GM12872 (cell line): ENCODE results near the gene C16orf96.

Experiments
- TF ChIP-seq, protein P1 (sequence below): IDR thresholded peaks from 3 replicates; pipeline ENCODE4 v1.5.1; 2011; ENCODE audit warnings: low read depth, mild to moderate bottlenecking, low read length, moderate library complexity; ENCODE audit not compliant: insufficient read depth

C16orf96 gene

DNA sequence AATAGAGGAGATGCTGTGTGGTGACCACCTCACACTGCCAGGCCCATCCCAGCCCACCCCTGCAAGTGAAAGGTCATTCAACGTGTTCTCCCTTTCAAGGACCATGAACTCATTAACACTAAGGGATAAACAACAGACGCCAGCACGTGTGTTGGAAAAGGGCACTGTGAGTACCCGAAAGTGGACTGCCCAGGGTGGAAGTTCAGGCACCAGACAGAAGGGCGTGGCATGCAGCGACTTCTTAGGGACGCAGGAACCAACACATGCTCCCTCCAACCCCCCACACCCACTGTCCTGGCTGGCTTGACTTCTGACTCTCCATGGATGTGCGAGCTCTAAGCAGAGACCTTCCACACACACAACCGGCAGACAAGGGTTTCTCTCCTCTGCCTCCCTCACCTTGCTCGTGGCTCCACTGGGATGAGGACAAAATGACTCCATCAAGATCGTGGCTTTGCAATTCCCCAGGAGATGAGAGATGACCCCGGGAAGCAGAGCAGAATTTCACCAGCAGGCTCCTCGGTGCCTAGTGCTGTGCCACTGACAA, 47.6 kb downstream of the C16orf96 start:
- TF ChIP-seq, protein P1, sequence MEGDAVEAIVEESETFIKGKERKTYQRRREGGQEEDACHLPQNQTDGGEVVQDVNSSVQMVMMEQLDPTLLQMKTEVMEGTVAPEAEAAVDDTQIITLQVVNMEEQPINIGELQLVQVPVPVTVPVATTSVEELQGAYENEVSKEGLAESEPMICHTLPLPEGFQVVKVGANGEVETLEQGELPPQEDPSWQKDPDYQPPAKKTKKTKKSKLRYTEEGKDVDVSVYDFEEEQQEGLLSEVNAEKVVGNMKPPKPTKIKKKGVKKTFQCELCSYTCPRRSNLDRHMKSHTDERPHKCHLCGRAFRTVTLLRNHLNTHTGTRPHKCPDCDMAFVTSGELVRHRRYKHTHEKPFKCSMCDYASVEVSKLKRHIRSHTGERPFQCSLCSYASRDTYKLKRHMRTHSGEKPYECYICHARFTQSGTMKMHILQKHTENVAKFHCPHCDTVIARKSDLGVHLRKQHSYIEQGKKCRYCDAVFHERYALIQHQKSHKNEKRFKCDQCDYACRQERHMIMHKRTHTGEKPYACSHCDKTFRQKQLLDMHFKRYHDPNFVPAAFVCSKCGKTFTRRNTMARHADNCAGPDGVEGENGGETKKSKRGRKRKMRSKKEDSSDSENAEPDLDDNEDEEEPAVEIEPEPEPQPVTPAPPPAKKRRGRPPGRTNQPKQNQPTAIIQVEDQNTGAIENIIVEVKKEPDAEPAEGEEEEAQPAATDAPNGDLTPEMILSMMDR, result no peak

DNA sequence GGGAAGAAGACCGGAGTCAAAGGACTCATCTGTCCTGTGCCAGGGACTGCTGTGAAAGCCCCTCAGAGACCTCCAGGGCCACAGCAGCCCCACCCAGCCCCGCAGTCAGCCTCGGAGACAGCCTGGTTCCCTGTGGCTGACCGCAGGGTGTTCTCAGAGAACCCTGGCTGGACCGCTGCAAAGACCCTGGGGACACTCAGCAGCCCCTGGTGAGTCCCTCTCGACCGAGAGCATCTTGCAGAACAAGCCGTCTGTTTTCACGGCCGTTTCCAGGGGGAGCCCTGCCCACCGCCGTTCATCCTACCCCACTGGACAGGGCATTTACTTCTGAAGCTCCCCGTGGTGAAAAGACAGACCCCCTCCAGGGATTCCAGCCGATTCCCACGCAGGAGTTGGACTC, 48.3 kb downstream of the C16orf96 start:
- TF ChIP-seq, protein P1, result no peak

DNA sequence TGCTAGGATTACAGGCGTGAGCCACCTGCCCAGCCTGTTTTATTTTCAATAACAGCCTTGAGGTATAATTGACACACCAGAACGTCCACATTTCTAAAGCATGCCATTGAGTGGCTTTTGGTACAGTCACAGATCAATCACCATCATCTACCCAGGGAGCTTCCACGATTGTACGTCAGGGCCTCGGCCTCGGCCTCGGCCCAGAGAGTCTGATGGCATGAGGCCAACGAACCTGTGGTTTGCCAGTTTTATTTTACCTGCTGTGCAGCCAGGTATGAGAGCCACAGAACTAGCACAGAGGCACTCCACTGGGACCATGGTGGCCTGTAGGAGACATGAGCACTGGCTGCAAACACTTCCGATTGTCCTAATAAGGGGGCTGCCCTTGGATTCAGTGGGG, 50.2 kb downstream of the C16orf96 start:
- TF ChIP-seq, protein P1, result no peak

DNA sequence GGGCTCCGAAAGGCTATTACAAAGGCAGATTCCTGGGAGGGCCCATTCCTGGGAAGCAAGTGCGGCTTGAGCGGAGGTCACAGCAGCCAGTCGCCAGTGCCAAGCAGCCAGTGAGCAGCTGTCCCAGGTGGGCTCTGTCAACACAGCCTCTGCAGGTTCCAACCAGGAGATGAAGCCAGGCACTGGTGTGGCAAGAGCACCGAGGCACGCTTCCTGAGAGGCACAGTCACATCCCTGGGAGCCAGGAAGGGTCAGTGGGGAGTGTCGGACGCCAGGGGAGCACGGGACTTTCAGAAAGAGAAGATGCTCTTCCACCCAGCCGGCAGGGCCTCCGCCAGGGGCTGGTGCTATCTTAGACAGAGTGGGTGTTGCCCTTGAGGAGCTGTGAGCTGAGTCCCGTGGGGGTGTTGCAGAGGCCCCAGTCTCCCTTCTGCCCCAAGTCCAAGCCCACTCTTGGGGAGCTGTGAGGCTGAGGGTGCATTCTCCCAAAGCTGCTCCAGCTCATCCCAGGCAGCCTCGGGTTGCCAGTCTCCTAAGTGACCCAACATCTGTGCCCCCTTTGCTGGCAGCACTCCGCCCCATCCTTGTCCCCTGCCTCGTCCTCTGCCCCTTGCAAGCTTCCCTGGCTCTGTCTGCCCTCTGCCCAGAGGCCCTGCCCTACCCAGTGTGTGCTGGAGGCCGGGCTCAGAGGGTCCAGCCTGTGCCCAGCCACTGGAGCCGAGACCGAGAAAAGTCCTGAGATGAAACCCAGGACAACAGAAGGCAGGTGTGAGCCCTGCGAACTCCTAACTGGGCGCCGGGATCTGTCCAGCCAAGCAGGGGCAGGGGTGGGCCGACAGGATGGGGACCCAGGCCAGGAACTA, 51.9 kb downstream of the C16orf96 start:
- TF ChIP-seq, protein P1, result no peak

DNA sequence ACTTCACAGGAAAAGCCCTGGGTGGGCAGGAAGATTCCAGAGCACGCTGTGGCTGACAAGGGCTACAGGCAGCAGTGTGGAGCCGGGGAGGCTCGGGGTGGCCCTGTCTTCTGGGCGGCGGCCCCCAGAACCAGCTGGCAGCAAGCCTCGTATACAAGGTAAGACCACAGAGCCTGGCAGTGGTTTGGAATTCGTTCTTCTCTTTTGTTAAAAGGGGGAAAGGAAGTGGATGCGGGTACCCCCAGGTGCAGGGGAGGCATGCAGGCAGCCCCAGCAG, 52.5 kb downstream of the C16orf96 start:
- TF ChIP-seq, protein P1, result no peak

DNA sequence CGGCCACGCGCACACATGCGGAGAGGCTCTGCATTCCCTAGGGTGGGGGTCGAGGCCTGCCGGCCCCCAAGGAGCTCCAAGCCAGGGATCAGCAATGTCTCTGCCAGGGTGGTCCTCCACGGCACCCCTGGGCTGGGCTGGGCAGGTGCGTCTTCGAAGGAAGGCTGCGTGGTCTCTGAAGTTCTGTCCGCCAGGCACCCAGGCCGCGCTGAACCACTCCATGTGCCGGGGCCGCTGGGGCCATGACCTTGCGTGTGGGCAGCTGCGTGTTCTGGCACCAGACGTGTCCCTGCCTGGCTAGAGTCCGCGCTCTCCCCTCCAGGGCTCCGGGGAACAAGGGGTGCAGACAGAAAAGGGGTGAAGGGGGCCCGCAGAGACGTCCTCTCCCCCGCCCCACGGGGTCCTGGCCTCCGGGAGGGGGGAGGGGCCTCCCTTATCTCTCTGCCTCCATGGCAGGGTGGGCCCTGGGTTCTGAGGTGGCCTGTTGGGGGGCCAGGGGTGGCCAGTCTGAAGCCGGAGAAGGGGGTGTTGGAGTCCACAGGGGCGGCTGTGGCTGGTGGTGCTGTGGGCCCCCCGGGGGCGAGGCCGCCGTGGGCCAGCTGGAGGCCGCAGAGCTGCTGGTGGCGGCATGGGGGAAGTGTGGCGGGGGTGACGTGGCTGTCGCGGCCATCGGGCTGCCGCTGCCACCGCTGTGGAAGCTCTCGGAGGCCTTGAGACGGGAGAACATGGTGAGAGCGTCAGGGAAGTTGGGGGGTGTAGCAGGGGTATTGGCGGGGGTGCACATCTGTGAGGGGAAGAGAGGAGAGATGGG, 53.3 kb downstream of the C16orf96 start:
- TF ChIP-seq, protein P1, result no peak
